HS-27A (cell line): Measurements from ENCODE around the gene DHODH.

Experiments used
- DNase-seq: peaks from one replicate; pipeline ENCODE4 v3.0.0-alpha.2; 2012; ENCODE audit warnings: low read depth, missing footprints

The DHODH gene

GRCh38 chr16:72013888-72014581 is 5.5 kb downstream of the DHODH start:
- no peak for DNase-seq

DNA sequence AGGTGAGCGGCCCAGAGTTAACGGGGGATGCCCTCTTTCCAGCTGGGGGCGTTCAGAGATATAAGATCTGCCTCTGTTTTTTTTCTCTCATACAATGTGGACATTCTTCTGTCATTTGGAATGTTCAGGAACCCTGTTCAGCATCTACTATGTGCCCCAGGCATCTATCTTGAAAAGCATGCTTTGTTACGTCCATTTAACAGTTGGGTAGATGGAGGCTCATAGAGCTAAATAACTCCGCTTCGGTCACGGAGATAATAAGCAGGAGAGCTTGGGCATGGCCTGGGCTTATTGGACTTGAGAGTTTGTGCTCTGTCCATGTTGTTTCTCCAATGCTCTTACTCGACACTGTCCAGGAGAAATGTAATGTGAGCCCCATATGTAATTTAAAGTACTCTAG is 6.1 kb downstream of the DHODH start:
- no peak for DNase-seq

DNA sequence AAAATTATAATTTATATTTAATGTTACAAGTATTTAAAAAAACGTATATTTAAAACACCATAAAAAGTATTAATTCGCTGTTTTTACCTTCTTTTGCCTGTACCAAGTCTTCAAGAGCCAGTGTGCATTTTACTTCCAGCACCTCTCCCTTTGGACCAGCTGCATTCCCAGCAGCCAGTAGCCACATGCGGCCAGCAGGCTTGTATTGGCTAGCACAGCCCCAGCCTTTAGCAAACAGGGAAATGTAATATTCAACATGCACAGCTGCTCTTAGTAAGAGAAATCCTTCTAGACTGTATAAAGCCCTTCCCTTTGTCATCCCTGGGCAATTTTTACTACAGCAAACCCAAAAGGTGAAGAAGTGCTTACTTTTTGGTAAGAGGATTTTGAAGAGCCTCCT is 6.6 kb downstream of the DHODH start:
- DNase-seq: no peak

DNA sequence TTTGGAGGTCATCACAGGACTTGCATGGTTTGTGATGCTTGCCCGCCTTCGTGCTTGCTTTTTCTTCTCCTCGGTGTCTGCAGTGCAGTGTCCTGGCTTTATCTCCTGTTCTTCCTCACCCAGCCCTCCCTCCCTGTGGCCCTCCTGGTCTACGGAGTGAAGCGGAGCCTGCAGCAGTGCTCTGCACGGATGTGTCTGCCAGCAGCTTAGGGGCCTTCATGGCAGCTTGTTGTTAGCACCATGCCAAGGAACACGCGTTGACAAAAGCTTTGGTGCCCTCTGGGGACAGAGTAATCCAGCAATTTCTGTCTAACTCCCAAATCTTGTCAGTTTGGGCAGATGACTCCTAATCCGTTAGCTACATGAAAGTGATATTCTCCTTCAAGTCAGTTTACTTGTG is 9.9 kb downstream of the DHODH start:
- no peak for DNase-seq

DNA sequence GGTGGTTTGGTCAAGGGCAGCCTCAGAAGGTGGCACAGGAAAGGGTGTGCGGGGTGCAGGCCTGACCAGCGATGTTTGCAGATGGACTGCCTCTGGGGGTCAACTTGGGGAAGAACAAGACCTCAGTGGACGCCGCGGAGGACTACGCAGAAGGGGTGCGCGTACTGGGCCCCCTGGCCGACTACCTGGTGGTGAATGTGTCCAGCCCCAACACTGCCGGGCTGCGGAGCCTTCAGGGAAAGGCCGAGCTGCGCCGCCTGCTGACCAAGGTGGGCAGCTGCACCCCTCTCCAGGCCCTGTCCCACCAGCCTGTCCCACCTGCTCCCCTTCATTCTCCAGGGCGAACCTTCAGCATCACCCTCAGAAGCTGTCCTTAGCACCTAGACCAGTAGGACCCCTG is 12.5 kb downstream of the DHODH start:
- no peak for DNase-seq

GRCh38 chr16:72022127-72022526 is 13.6 kb downstream of the DHODH start:
- no peak for DNase-seq

DNA sequence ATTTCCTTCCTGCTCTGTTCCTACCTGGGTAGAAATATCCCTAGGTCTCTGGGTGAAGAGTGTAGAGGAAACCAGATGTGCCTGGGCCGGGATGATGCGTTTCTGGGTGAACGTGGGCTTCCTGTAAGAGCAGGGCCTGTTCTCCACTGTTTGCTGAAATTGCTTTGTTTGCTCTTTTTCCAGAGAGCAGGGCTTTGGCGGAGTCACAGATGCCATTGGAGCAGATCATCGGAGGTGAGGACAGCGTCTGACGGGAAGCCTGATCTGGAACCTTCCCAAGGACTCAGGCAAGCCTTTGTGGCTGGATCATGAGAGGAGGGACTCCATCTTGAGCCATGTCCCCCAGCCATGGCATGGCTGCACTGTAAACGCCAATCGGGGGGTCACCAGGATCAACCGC is 15.4 kb downstream of the DHODH start:
- no peak for DNase-seq

DNA sequence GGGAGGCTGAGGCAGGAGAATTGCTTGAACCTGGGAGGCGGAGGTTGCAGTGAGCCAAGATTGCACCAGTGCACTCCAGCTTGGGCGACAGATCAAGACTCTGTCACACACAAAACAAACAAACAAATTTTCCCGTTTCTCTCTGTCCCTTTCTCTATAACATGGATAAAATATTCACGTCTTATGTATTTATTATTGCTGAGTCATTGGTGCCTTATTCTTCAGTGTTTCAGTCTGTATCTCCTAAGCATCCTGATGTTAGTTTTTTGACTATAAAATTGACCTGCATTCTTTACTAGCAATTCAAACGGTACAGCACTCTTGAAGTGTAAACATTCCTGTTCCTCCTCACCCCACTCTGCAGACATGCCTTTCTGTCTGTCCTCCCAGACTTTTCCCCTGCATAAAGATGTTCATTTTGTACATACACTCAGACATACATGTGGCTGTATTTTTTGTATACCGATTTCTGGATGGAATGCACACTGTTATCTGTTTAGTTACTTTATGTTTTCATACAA is 16.4 kb downstream of the DHODH start:
- DNase-seq: no peak

- DNase-seq: no peak
Observed at GRCh38 chr16:72025404-72026114, 17.0 kb downstream of the DHODH start.

DNA sequence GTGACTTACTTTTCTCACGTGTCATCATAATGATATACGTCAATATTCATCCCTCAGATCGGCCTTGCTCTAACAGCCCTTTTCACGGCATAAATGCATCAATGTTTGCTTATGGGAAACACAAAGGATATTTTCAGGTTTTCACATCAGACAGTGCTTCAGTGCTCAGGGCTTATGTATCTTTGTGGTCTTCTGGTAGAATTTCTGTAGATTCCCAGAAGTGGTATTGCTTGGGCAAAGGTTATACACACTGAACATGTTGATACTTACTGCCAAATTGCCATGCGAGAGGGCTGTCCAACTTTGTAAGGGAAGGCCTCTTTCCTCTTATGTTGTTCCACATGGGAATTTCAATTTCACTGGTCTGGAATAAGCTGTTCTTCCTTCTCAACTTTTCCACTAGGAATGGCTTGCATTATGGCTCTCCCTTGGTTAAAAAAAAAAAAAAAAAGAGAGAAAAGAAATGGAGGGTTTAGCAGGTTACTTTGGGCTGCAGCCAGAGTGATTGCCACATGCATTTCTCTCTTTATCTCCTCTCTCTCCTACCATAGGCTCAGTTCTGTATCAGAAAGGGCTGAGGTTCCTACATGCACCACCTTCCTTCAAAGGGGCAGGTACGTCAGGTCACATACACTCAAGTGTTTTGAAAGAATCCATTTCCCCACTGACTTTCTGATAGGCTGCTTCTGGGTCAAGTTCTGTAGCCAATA is 19.3 kb downstream of the DHODH start:
- DNase-seq: no peak

- no peak for DNase-seq
Observed at GRCh38 chr16:72029567-72030271, 21.2 kb downstream of the DHODH start.

DNA sequence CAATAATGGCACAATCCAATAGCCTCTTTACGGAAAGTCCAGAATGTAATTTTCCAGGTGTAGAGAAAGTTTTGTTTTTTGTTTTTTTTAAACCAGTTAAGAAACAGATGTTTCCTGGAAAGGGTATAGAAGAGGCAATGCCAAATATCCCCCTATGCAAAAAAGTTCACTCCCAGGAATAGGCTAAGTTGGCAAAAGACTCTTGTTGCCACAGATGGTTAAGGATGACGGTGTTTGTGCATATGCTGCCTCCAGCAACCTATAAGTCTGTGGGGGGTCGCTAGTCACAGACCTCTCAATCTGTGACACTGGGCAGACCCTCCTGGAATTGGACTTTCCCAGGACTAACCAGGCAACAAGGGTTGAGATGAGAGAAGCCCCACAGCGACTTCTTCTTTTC is 24.9 kb downstream of the DHODH start:
- DNase-seq: no peak

DNA sequence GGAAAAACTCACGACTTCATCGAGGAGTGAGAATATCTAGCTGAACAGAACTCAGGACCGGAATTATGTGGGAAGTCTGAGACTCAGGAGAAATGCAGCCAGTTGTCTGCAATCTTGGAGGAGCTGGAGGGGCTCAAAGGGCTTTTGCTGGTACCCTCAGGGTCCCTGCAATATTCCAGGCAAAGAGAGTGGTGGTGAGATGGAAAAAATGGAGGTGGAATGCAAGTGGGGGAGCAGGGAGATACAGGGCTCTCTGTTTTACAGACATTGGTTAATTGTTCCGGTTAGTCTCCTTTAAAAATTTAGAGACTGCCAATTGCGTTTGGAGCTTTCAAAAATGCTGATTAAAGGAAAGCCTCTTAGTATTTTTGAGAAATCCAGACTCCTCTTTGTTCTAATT is 27.6 kb downstream of the DHODH start:
- no peak for DNase-seq

- DNase-seq: no peak
Observed at GRCh38 chr16:72042157-72042660, 33.7 kb downstream of the DHODH start.

- no peak for DNase-seq
Observed at GRCh38 chr16:72043058-72043457, 34.5 kb downstream of the DHODH start.

GRCh38 chr16:72043539-72043938 is 35.0 kb downstream of the DHODH start:
- DNase-seq: no peak

GRCh38 chr16:72044296-72044695 is 35.8 kb downstream of the DHODH start:
- DNase-seq: no peak

DNA sequence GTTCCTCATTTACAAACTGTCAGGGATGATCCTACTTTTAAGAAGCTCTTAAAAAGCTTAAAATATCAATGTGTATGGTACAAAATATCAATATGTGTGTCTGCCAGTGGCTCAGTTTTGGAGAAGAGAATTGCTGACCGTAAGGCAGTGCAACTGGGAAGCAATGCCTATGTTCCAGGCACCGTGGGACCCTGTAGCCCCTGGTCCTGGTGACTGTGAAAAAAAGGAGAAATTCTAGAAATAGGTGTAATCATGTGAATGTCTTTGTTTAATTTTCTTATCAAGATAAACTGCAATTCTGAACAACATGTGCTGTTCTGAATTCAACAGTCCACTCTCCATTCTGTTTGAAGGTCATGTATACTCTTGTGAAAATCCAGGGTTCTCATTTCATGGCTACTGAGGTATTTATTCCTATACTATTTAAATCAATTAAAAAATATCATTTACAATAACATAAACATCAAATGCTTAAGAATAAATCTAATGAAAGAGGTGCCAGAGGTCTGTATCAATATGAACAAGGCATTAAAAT is 36.3 kb downstream of the DHODH start:
- DNase-seq: no peak

DNA sequence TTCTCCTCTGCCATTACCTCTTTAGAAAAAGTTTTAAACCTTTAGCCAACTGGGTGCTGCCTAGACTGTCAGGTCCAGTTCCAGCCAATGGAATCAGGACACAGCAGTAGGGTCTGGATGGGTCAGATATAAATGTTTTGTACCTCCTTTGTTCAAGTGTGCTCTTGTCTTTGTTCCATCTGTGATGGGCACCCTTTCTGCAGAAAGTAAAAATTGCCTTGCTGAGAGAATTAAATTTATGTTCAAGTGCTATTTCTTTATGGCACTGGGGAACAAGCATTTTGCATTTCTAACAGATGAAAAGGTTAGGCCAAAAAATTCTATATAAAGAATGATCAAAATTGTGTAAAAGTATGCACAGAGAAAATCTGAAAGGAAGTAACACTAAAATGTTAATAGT is 40.6 kb downstream of the DHODH start:
- DNase-seq: no peak

DNA sequence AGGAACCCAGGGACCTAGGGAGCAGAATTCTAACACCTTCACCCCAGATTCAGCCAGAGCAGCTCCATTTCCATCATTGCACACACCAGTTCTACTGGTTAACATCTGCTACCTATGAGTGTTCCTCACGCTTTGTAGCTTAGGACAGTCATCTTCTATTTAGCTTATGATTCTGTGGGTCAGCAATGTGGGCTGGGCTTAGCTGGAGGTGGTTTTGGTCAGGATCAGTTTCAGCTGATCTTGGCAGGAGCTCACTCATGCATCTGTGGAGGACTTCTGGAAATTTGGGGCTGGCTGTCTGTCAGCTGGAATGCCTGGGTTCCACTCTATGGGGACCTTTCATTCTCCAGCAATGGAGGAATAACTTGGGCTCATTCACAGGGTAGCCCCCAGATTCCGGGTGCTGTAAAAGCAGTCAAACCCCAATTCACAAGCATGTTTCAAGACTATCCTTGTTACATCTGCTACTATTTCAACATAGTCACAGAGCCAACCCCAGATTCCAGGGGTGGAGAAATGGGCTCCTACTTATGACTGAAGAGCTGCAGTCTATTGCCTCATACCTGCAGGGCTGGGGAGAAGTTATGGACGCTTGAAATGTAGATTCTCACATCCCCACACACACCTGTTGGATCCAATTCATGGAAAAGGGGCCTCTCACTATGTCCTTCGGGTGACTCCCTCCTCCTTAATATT is 42.4 kb downstream of the DHODH start:
- no peak for DNase-seq

DNA sequence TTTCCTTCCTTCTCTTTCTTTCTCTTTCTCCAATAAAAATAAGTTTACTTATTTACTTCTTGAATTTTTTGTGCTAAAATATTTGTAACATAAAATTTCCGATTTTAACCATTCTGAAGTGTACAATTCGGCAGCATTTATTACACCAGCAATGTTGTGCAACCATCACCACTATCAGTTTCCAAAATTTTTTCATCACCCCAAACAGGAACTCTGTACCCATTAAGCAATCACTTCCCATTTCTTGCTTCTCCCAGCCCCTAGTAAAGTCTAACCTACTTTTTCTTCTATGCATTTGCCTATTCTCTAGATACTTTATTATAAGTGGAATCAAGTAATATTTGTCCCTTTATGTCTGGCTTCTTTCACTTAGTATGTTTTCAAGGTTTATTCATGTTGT is 43.3 kb downstream of the DHODH start:
- DNase-seq: no peak
